Left forelimb (tissue), 1 donor: ENCODE data around the gene MTX2.
"Not testable (repeated sequence)": the region's sequence is repeated elsewhere in the genome, so short reads cannot be mapped to it uniquely, and the experiment has no call there.

ENCODE experiments used
- DNase-seq: peaks from one replicate; pipeline ENCODE4 v3.0.0-alpha.2; 2018; ENCODE audit warnings: low spot score

MTX2 gene

DNA sequence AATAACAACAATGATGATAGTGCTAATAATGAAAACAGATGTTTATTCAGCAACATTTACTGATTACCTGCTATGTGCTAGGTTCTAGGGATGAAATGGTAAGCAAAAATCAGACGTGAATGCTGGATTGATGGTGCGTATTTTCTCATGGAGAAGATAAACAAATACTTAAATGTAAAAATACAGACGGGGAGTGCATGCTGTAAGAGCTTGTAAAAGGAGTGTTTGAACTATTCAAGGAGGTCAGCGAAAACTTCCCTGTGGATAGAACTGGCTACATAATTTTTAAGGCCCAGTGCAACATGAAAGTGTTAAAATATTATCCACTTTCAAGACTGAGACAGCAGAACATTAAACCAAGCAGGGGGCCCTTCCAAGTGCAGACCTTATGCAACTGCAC, 22.1 kb downstream of the MTX2 start:
- no peak for DNase-seq

DNA sequence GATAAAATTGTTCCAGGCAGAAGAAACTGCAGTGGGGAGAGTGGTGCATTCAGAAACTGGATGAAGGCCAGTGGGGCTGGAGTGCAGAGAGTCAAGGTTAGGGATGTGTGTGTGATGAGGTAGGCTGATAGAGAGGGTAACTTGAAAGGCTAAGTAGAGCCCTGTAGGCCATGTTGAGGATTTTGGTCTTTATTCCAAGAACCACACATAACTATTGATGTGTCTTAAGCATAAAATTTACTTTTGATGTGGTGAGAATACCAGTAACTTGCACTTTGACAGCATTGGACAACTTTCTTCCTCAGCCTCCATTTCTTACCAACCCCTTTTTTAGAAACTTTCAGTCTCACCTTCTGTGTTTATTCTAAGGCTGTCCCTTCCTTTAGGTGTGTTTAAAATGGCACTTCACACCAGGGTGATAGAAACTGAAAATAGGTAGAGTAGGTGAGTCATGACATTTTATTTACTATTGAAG, 22.6 kb downstream of the MTX2 start:
- DNase-seq: no peak

DNA sequence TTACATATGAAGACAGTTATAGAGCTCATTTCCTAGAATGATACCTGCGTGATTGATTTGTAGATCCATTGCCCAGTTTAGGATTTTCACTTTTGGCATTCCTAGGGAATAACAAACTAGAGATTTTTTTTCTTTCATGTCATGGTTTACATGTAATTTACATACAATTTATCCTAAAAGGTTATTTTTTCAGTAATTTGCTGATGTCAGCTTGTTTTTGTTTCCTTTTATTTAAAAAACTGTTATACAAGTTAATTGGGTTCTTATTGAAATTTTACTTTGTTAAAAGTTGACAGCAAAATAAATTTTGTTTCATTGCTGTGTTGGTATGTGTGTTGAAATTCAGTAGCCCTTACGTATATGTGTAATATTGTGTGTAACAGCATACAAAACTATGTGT, 23.4 kb downstream of the MTX2 start:
- DNase-seq: no peak

DNA sequence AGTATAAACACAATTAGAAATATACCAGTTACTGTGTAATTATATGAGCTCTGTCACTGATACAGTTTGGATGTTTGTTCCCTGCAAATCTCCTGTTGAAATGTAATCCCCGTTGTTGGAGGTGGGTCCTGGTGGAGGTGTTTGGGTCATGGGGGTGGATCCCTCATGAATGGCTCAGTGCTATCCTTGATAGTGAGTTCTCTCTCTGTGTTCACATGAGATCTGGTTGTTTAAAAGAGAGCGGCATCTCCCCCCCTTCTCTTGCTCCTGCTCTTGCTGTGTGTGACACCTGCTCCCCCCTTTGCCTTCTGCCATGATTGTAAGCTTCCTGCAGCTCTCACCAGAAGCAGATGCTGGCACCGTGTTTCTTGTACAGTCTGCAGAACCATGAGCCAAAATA, 24.1 kb downstream of the MTX2 start:
- no peak for DNase-seq

DNA sequence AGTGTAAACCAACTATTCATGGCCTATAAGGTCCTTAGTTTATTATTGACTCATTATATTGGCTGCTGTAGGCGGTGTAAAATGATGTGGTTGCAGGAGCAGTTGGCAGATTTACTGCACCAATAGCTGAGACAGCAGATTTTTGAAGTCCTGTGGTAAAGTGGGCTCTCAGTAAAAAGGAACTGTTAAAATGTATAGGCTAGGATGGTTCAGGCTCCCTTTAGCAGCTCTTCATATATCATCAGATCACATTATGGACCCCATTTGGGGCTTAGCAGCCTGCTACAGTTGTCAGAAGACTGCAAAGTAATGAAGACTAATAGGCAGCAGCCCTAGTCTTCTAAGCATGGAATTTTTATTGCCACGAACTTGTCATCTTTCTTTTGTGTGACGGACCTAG, 27.8 kb downstream of the MTX2 start:
- DNase-seq: no peak

DNA sequence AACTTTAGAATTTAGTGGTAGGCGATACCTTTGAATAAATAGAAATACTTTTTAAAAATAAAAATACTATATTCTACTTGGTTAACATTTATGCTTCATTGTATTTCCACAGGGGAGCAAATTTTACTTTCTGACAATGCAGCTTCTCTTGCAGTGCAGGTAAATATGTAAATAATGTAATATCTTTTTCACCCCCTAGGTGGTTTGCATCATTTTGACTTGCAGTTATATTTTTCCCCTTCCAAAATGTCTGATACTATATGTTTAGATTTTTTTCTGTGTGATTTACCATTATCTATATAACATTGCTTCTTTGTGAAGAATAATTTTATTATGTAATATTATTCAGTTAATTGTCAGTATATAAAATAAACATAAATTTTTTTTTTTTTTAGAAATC, 28.5 kb downstream of the MTX2 start:
- DNase-seq: no peak

DNA sequence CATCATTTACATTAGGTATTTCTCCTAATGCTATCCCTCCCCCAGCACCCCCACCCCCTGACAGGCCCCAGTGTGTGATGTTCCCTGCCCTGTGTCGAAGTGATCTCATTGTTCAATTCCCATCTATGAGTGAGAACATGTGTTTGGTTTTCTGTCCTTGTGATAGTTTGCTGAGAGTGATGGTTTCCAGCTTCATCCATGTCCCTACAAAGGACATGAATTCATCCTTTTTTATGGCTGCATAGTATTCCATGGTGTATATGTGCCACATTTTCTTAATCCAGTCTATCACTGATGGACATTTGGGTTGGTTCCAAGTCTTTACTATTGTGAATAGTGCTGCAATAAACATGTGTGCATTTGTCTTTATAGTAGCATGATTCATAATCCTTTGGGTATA, 36.8 kb downstream of the MTX2 start:
- DNase-seq: not testable (repeated sequence)

DNA sequence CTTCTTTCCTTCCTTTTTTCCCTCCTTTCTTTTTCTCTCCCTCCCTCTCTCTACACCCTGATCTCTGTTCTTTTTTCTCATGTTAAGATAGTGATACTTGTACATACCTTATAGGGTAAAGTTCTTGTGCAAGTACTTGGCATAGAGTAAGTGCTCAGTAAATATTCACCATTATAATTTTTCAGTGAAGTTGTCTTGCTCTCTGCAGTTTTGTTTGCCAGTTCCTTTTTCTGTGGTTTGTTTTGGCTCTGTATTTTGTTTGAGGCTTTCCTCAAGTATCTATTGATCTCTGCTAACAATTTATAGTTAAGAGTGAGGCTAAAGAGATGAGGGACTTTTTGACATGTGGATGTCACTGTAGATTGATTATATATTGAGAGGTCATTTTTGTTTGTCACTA, 48.0 kb downstream of the MTX2 start:
- DNase-seq: no peak

DNA sequence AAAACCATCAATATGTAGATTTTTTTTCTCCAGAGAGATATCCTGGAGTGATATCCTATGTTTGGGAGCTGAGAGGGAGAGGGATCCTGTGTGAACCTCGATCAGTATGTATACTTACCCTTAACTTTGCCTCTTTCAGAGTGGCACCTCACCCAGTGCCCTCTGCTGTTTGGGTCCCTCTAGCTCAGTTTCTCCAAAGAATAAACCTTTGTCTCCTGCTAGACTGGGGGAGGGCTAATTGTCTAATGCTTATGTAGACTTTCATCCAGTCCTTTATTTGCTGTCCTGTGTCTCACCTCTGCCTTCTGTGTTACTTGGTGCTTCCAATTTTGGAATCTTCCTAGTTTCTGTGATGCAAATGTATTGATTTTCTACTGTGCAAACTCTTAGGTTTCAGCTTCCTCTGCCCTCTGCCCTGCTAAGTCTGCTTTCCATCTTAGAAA, 48.4 kb downstream of the MTX2 start:
- DNase-seq: no peak

DNA sequence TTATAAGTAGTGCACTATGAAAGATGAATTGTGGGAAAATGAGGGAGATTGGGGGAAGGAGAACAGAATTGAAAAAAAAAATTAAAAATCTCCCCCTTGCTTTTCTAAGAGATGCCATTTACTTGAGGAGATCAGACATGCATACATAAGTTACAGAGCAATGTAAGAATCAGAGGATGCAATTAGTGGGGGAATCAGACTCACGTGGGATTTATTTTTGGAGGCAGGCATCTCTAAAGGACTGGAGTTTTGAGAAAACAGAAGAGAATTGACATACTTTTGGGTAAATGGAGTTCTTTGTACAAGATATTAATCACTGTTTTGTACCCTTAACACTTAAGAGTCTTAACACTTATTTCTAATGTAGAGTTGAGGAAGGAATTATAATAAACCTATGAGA, 52.7 kb downstream of the MTX2 start:
- DNase-seq: no peak

DNA sequence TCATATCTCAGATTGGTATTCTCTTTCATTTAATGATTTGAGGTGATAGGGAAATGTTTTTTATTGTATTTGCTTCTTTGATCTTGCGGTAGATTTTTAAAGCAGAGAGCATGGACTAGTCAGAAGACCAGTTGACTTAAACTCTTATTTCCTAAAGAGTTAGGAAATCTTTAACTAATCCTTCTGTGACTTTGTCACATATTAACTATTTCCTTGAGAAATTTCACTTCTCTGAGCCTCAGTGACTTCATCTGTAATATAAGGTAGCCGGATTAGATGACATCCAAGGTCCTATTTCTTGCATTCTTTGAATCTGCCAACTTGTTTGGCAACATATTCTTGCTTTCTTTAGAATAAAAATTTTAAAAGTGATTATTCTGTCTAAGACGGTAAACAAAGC, 55.6 kb downstream of the MTX2 start:
- DNase-seq: no peak

DNA sequence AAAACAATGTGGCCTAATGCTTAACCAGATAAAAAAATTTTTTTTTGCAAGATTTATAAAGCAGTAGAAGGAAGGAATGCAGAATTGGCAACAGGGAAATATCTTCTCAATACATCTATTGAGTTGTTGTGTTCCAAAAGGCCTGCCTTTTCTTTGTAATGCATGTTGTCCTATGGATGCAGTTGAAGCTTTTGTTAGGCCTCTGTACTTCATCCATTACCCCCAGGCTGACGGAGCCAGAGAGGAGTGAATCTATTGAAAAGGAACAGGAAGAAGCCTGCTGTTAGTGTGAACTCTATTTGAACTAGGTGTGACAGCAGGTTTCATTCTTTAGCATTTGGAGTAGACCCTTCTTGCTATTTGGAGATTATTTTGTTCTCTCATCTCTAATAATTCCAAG, 56.5 kb downstream of the MTX2 start:
- DNase-seq: no peak

DNA sequence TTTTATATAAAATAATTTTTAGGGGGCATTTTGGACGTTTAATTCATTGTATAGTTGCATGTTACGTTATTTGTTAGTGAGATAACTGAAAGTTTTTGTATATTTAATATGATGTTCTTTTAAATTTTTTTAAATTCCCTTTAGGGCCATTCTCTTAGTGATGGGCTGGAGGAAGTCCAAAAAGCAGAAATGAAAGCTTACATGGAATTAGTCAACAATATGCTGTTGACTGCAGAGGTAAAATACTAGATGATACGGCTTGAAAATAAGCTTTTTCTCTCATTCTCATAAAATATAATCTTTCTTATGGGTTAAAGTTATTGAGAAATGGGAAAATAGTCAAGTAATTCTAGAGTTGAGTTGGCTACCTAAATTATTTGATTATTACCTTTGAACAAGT, 58.9 kb downstream of the MTX2 start:
- DNase-seq: no peak

DNA sequence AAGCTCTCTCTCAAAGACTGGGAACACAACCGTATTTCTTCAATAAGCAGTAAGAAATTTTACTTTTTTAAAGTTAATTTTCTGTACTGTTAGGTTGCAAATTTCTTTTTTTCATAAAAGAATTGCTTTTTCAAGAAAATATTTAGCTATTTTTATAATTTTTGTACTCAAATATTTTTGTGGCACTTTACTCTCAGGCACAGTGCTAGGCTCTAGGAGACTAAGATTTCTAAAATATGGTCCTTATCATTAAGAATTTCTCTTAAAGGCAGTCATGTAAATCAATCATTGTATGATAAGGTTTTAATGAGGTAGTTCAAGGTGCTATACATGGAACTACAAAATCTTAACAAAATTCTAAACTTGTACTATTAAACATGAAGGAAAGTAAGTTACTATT, 61.4 kb downstream of the MTX2 start:
- DNase-seq: no peak

DNA sequence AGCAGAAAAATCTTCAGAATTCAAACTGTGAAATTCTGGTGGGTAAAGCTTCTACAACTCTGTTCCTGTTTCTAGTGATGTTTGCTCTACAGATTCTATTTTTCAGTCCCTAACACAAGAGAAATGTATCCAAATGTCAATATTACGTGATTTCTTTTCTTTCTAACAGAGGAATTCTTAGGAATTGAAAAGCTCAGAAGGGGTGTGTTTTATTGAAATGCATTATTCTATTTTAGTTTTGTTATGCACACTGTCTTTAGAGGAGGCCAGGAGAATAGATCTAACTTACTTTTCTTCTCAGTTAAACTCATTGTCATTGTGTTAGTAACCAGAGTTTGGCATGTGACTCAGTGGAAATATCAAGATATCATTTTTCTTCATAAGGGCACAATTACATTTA, 62.4 kb downstream of the MTX2 start:
- no peak for DNase-seq

DNA sequence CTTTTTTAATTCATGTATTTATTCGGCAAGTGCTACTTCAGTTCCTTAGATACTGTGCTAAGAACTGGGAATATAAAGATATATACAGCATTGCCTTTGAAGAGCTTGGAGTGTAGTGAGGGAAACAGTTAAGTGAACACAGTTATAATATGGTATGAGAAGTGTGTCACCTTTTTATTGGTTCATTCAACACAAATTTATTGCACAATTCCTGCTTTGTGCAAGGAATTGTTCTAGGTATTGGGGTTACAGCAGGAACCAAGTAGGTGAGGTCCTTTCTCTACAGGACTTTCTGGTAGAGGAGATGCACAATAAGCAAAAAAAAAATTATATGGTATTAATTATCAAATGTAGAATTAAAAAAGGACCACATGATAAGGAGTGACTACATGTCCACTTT, 65.5 kb downstream of the MTX2 start:
- no peak for DNase-seq

DNA sequence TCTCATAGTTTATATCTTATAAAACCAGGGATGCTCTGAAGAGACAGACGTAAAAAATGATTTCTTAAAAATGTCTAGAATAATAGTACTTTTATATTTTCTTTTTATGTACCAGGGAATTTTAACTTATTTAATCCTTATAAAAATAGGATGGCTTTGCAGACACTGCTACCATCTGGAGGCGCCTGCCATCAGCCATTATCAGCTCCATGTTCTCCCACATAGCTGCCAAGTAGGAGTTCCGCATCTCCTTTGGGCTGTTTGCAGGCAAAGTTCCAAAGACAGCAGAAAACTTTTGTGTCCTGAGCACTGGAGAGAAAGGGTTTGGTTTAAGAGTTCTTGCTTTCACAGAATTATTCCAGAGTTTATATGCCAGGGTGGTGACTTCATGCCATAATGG, 69.2 kb downstream of the MTX2 start:
- DNase-seq: no peak

DNA sequence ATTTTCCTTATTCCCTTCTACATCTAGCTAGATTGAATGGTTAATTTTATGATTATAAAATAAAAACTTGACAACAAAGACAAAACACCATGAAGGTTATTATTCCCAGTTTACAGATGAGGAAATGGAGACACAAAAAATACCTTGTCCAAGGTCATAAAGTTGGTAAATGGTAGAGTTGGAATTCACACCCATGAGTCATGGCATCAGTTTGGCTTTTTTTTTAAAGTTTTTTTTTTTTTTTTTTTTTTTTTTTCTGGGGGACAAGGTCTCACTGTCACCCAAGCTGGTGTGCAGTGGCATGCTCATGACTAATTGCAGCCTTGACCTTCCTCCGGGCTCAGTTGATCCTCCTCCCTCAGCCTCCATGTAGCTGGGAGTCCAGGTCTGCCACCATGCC, 70.0 kb downstream of the MTX2 start:
- DNase-seq: no peak

DNA sequence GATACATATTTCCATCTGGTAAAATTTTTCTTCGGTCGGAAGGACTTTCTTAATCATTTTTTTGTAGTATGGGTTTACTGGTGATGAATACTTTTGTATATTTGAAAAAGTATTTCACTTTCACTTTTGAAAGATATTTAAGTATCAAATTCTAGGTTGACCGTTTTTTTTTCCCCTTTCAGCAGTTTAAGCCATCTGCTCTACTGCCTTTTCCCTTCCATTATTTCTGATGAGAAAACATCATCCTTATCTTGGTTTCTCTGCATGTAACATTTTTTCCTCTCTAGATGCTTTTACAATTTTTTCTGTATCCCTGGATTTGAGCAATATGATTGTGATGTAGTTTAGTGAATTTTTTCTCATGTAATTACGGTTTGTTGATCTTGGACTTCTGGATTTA, 87.0 kb downstream of the MTX2 start:
- no peak for DNase-seq

DNA sequence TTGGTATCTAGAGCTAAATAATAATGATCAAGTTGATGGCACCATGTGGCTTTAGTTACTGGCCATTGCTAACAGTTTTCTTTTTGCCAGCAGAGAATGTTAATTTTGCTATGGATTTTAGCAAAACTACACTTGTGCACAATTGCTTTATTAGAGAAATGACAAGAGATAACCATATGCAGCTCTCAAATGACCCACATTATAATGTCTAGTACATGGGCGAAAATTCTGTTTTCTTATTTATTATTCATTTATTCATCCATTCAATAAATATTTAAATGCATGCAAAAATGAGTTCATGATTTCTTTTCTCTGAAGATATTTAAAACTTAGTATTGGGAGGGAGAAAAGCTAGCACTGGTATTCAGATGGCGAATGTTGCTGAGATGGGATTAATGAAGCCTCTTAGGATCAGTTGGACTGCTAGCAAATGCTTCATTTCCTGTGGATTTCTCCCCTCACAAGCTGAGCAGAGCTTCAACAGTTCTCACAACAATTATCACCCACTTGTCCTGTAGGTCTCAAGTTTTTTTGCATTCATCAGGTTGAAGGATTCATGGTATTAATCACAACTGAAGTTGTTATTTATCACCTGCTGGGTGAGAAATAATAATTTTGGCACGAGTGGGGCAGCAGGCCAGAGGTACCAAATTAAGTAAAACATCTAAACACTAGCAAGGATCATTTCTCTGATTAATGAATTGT, 95.2 kb downstream of the MTX2 start:
- DNase-seq: no peak

DNA sequence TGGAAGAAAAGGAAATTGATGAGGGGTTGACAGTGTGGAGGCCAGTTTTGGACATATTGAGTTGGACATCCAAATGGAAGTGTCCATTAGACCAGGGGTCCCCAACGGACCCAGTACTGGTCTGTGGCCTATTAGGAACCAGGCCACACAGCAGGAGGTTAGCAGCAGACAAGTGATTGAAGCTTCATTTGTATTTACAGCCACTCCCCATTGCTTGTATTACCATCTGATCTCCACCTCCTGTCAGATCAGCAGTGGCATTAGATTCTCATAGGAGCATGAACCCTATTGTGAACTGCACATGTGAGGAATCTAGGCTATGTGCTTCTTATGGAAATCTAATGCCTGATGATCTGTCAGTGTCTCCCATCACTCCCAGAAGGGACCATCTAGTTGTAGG, 99.1 kb downstream of the MTX2 start:
- DNase-seq: no peak

DNA sequence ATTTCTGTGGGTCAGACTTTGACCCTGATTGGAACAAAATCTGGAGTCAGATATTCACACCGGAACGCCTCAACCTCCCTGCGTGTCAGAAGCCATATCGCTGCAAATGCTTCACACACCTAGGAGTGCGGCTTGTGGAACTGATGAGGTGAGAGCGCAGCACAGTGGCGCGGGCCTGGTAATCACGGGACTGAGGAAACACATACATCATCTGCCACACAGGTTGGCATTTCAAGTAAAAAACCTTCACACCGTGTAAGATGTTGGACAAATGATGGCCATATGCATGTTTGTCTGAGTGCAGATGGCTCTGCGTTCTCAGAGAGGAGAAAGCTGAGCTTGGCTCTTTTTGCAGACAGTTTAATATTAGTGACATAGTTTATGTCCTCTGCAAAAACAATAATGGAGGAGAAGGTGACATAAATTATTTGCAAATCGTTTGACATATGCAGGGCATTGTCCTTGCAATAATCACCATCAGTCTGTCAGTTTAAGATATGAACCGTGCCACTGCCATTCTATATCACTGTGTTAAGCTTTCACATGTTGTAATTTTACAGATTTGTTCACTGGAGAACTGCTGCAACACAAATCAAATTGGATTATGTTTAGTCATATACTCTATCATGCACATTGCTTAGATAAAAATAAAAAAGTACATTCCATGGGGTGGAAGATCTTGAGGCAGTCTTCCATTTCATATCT, 101.4 kb downstream of the MTX2 start:
- DNase-seq: no peak

DNA sequence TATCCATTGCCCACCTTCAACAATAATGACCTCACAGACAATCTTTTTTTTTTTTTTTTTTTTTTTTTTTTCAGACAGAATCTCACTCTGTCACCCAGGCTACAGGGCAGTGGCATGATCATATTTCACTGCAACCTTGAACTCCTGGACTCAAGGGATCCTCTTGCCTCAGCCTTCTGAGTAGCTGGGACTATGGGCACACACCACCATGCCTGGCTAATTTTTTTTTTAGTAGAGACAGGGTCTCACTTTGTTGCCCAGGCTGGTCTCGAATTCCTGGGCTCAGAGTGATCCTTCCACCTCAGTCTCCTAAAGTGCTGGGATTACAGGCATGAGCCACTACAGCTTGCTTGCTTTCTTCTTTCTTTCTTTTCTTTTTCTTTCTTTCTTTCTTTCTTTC, 103.9 kb downstream of the MTX2 start:
- DNase-seq: not testable (repeated sequence)

DNA sequence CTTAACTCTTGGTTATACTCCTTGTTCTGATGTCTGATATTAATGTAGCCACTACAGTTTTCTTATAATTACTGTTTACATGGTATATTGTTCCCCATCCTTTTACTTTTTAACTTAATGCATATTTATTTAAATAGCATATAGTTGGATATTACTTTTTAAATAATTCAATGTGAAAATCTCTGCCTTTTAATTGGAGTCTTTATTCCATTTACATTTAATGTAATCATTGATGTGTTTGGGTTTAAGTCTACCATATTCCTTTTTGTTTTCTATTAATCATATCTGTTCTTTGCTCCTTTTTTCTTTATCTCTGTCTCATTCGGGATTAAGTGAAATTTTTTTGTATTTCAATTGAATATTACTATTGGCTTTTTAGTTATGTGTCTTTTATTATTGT, 109.1 kb downstream of the MTX2 start:
- DNase-seq: no peak
